Retinal pigment epithelial cell (primary cell): ENCODE data around the gene POLR2I.
"Not testable (repeated sequence)": the region's sequence is repeated elsewhere in the genome, so short reads cannot be mapped to it uniquely, and the experiment has no call there.

Source experiments
- DNase-seq: peaks from one replicate; pipeline ENCODE4 v3.0.0-alpha.2; 2010; ENCODE audit warnings: low read depth
- H3K4me3 ChIP-seq: 2 replicates; pipeline ENCODE4 v1.5.1; 2011; ENCODE audit warnings: mild to moderate bottlenecking, low read length, control low read depth, moderate library complexity
- TF ChIP-seq, protein P1 (sequence below): conservative IDR thresholded peaks from 2 replicates; pipeline ENCODE4 v1.5.1; 2011; ENCODE audit warnings: low read depth, low read length, control low read depth, inconsistent platforms

Gene POLR2I

DNA sequence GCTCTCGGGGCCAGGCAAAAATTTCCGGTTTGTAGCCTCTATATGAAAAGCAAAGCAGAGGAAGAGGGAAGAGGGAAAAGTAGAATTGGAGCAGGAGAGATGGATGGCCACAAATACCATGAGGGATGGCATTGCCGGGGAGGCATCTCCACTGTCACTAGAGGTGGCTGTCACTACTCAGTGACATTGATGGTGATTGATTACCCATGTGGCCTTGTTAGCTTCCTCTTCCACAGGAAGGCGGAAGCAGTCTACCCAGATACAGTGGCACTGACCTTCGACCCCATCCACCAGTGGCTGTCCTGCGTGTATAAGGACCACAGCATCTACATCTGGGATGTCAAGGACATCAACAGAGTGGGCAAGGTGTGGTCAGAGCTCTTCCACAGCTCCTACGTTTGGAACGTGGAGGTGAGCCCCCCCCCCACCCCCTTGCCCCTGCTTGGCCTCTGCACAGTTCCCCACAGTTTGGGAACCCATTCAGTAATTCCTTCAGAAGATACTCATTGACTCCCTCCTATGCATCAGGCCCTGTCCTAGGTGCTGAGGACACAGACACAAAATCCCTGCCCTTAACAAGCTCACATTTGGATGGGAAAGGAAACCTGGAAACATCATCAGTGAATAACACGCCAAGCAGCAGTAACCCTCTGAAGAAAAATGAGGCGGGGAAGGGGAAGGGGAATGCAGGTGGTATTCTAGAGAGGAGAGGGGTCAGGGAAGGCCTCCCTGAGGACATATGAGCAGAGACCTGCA lies 41.4 kb downstream of the POLR2I start:
- DNase-seq = no peak
- H3K4me3 ChIP-seq = no peak overlapping the region
- TF ChIP-seq, protein P1, sequence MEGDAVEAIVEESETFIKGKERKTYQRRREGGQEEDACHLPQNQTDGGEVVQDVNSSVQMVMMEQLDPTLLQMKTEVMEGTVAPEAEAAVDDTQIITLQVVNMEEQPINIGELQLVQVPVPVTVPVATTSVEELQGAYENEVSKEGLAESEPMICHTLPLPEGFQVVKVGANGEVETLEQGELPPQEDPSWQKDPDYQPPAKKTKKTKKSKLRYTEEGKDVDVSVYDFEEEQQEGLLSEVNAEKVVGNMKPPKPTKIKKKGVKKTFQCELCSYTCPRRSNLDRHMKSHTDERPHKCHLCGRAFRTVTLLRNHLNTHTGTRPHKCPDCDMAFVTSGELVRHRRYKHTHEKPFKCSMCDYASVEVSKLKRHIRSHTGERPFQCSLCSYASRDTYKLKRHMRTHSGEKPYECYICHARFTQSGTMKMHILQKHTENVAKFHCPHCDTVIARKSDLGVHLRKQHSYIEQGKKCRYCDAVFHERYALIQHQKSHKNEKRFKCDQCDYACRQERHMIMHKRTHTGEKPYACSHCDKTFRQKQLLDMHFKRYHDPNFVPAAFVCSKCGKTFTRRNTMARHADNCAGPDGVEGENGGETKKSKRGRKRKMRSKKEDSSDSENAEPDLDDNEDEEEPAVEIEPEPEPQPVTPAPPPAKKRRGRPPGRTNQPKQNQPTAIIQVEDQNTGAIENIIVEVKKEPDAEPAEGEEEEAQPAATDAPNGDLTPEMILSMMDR = no peak

DNA sequence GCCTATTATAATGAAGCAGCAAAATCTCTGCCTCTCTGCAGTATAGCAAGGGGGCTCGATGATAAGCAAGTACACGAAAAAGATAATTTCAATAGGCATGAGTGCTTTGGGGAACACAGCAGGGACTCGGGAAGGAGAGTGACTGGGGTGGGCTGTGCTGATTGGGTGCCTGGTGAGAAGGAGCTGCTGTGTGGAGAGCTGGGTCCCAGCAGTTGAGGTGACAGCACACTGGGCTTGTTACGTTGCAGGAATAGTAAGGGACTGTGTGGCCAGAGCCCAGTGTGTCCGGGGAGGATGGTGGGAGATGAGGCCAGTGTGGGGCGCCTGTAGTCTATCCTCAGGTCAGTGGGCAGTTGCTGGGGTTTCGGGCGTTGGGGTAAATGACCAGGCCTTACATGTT lies 42.6 kb downstream of the POLR2I start:
- H3K4me3 ChIP-seq = no peak overlapping the region
- DNase-seq = no peak
- TF ChIP-seq, protein P1 = no peak

DNA sequence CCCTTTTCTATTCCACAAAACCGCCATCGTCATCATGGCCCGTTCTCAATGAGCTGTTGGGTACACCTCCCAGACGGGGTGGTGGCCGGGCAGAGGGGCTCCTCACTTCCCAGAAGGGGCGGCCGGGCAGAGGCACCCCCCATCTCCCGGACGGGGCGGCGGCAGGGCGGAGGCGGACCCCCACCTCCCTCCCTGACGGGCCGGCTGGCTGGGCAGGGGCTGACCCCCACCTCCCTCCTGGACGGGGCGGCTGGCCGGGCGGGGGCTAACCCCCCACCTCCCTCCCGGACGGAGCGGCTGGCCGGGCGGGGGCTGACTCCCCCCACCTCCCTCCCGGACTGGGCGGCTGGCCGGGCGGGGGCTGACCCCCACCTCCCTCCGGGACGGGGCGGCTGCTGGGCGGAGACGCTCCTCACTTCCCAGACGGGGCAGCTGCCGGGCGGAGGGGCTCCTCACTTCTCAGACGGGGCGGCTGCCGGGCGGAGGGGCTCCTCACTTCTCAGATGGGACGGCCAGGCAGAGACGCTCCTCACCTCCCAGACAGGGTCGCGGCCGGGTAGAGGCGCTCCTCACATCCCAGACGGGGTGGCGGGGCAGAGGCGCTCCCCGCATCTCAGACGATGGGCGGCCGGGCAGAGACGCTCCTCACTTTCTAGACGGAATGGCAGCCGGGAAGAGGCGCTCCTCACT lies 45.7 kb downstream of the POLR2I start:
- not testable (repeated sequence) for H3K4me3 ChIP-seq, DNase-seq

DNA sequence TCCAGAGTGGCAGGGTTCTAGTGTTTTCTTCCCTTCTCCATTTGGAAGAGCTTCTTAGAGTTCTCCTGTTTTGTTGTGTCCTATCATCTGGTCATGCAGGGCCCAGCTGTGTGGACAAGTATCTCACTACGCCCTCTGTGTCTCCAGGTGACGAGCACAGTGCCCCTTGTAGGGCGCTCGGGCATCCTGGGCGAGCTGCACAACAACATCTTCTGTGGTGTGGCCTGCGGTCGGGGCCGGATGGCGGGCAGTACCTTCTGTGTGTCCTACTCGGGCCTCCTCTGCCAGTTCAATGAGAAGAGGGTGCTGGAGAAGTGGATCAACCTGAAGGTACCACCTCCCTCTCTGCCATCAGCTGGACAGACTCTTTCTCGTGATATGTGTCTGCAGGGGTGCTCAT lies 47.0 kb downstream of the POLR2I start:
- no peak for DNase-seq
- TF ChIP-seq, protein P1 = no peak
- H3K4me3 ChIP-seq = no peak overlapping the region

DNA sequence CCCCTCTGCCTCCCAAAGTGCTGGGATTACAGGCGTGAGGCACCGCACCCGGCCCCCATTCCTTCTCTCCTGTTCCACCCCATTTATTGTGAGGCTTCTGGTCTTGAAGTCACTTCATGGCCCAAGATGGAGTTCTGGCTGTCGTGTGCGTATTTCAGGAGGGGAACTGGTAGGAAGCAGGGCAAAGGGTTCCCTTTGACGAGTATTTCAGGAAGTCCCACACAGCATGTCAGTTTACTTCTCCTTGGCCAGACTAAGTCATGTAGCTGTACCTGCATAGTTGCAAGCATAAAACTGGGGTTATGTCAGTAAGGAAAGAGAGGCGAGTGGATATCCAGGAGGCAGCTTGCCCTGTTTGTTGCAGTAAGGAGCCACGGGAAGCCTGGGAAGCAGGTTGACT lies 49.8 kb downstream of the POLR2I start:
- DNase-seq = no peak
- TF ChIP-seq, protein P1 = no peak

More for the DNA sequence above, 49.8 kb downstream of the POLR2I start:
- no peak overlapping the region for H3K4me3 ChIP-seq
